NK-92 treated with Interleukin-12 subunit alpha and Interleukin-12 subunit beta, amount 100 ng/mL, for 24 hours (cell line): Measurements from ENCODE around the gene SEPHS1.
"Not testable (repeated sequence)": the region's sequence is repeated elsewhere in the genome, so short reads cannot be mapped to it uniquely, and the experiment has no call there.

ENCODE experiments used
- DNase-seq: peaks from one replicate; lab custom pipeline; 2025; lab: John Stamatoyannopoulos, UW

Gene SEPHS1, protein sequence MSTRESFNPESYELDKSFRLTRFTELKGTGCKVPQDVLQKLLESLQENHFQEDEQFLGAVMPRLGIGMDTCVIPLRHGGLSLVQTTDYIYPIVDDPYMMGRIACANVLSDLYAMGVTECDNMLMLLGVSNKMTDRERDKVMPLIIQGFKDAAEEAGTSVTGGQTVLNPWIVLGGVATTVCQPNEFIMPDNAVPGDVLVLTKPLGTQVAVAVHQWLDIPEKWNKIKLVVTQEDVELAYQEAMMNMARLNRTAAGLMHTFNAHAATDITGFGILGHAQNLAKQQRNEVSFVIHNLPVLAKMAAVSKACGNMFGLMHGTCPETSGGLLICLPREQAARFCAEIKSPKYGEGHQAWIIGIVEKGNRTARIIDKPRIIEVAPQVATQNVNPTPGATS

DNA sequence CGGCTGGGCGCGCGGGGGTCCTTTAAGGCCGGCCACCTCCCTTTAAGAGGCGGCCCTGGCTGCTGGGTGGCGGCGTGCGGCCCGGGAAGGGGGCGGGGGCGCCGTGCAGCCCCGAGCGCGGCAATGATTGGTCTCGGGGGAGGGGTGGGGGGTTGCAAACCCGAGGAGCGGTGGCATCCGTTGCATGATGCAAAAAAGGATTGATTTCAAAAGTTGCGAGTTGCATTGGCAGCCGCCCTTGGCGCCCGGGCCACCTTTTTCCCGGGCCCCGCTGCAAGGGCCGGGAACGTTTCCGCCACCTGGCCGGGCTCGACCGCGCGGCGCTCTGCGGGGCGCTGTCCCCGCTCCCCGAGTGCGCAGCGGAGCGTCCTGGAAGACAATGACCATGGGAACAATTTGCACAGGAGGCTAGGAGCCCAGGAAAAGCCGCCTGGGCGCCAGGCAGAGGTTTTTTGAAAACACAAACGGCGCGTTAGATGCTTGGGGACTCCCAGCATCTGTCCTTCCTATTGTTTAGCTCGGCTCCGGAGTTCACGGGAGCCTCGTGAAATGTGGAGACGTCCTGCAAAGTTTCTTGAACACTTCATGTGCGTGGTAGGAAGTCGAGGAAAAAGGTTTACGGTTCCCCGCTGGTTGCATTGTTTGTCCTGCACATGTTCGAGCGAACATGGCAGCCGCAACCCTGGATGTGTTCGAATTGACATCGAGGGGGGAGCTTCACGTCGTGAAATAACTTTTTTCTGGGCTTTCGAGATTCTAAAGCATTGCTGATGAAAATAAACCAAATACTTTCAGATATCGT, at the start of gene SEPHS1:
SEPHS1 (minus strand) TSS at position 78 of the 802 bp plus-strand sequence. CDS start 3,343 bp downstream, outside the sequence.
- peak; percentile 76 for DNase-seq

DNA sequence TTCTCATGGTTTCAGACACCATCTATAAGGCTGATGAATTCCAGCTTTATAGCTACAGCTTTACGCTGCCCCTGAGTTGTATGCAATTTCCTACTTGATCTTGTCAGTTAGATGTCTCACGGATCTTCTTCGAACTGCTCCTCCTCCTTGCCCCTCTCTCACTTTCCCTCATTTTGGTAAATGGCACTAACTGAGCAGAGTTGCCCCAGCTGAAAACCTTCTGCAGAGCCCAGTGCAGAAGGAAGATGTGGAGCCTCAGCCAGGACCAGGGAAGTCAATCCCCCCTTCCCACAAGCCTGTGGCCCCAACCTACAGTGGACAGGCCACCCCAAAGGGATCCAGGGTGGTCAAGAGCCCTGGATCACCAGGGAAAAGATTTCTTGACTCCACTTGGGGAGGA, 49.0 kb upstream of the SEPHS1 start:
- no peak for DNase-seq

DNA sequence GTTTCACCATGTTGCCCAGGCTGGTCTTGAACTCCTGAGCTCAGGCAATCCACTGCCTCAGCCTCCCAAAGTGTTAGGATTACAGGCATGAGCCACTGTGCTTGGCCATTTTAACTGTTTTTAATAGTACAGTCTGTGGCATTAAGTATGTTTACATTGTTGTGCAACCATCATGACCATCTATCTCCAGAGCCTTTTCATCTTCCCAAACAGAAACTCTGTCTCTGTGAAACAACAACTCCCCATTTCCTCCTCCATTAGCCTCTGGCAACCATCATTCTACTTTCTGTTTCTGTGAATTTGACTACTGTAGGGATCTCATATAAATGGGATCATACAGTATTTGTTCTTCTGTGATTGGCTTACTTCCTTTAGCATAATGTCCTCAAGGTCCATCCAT, 48.3 kb upstream of the SEPHS1 start:
- no peak for DNase-seq

DNA sequence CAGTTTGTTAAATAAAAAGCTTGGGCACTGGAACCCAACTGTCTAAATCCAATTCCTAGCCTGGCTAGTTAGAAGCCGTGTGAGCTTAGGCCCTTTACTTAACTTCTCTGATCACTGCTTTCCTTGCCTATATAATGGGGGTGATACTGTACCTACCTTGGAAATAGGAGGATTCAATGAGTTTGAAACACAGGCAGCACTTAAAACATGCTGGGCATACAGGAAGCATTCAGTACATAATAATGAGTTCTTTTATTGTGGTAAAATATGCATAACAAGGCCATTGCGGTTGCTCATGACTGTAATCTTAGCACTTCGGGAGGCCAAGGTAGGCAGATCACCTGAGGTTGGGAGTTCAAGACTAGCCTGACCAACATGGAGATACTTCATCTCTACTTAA, 47.4 kb upstream of the SEPHS1 start:
- DNase-seq, result no peak

DNA sequence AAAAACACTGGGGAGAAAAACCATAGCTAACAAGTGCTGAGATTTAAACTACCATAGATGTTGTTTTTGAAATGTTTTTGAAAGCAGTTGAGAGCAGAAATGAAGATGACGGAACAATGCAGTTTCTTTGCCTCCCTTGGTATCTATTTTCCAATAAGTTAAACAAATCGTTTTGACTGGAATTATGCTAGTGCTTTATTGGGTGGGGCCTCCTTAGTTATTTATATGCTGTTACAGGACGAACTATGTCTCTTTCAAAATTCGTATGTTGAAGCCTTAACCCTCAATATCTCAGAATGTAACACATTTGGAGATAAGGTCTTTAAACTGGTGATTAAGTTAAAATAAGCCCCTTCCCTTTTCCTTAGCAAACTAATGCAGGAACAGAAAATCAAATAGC, 45.5 kb upstream of the SEPHS1 start:
- DNase-seq, result no peak

DNA sequence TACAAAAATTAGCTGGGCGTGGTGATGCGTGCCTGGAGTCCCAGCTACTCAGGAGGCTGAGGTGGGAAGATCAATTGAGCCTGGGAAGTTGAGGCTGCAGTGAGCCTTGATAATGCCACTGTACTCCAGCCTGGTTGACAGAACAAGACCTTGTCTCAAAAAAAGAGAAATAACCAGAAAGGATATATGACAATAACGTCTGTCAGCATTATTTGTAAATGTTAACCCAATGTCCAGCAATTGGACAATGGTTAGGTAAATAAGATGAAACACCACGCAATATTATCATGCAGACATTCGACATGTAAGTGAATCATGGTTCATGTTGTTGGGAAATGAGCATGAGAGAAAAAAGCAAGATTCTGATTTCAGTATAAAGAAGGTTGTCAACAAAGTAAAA, 44.6 kb upstream of the SEPHS1 start:
- no peak for DNase-seq

DNA sequence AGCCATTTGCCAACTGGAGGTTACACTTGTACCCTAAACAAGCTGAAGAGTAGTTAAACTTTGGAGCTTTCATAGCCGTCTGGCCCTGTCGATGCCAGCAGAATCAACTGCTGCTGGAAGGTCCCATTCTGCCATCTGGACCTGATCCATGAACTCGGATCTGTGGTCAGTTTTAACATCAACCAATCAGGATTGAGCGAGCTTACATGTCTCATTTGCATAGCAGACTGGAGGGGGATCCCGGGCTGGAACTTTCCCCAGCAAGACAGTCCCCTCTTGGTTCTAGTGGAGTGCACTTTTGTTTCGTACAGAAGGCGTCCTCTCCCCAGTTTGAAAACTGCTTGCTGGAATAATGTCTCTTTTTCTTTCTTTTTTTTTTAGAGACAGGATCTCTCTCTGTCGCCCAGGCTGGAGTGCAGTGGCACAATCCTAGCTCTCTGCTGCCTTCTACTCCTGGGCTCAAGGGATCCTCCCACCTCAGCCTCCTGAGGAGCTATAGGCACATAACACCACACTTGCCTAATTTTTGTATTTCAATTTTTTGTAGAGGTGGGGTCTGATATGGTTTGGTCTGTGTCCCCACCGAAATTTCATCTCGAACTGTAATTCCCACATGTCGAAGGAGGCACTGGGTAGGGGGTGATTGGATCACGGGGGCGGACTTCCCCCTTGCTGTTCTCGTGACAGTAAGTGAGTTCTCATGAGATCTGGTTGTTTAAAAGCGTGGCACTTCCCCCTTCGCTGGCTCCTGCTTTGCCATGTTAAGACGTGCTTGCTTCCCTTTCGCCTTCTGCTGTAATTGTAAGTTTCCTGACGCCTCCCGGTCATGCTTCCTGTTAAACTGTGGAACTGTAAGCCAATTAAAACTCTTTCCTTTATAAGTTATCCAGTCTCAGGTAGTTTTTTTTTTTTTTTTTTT, 42.8 kb upstream of the SEPHS1 start:
- DNase-seq, result no peak

DNA sequence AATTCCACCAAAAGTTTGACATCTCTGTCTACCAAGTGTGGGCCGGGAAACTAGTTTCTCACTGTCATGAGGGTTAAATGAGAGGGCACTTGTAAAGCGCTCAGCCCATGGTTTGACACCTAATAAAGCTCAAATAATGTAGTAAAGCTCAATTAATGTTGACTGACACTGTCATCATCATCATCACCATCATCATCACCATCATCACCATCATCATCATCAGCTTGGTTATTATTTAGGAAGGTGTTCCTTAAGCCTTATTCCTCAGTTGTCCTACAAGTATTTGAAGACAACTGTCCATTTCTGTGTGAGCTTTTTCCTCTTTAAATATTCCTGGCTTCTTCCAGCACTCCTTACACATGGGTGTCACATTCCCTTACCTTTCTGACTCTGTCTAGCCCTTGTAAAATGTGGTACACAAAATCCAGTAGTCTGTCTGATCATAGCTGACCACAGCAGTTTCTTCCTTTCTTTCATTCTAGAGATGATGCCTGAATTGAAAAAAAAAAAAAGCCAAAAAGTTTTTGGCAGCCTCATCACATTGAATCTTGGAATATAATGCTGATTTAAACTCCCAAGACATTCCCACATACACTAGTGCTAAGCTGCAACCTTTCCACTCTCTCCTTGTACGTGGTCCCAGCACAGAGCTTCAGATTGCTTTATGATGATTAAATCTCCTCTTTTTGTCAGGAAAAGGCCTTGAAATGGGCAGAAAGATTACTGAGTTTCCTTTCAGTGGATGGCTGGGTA, 40.6 kb upstream of the SEPHS1 start:
- no peak for DNase-seq

DNA sequence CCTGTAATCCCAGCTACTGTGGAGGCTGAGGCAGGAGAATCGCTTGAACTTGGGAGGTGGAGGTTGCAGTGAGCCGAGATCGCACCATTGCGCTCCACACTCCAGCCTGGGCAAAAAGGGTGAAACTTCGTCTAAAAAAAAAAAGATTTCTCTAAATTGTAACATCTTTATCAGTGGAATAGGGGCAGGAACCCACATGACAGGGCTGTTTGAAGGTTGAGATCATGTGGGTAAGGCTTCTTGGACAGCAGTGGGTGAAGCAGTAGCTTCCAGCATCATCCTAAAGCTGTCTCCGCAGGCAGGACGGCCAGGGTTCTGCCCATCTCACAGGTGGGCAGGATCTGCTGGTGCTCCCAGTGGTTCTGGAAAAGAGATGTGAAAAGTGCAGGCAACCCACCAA, 37.9 kb upstream of the SEPHS1 start:
- no peak for DNase-seq

DNA sequence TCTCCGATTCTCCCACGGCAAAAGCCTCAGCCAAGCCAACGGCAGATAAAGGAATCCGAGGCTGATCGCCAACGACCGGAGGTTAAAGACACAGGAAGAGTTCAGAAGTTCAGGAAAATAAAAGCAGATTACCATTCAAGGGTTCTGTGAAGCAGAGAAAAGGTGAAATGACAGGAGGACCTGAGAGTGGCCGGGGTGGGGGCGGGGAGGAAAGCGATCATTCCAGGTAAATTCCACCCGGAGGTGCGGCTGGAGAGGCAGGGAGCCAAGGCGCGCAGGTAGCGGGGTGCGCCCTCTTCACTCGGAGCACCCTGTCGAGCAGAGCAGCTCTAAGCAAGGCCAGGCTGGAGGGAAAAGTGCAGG, 35.3 kb upstream of the SEPHS1 start:
- DNase-seq, result no peak

DNA sequence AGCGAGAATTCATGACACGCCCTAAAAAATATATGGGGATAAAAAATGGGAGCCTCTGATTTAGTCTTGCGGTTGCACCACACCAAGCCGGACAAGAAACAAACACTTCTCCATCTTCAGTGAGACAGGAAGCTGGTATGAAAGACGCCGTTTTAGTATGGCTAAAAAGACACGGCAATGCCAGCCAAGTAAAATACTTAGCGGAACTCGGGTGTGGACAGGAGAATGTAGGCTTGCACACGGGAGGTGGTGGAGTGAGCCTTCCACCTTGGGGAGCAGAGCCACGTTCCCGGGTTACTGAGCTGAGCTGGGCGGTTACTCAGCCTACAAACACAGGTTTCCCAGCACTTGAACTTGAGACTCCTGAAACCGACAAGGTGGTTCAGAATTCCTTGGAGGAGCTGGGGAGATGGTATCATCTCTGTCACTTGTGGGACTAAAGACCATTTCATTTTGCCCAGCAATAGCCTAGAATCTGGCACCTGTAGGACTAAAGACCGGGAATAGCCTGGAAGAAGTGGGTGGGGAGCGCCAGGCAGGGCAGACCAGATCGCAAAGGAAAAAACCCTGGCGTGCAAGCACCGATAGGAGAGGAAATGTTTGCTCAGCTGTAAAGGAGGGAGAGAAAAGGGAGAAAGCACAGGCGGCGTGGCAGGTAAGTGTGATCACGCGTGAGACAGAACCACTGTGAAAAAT, 34.8 kb upstream of the SEPHS1 start:
- DNase-seq, result no peak

DNA sequence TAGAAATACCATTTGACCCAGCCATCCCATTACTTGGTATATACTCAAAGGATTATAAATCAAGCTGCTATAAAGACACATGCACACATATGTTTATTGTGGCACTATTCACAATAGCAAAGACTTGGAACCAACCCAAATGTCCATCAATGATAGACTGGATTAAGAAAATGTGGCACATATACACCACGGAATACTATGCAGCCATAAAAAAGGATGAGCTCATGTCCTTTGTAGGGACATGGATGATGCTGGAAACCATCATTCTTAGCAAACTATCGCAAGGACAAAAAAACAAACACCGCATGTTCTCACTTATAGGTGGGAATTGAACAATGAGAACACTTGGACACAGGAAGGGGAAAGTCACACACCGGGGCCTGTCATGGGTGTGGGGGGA, 31.0 kb upstream of the SEPHS1 start:
- not testable (repeated sequence) for DNase-seq

DNA sequence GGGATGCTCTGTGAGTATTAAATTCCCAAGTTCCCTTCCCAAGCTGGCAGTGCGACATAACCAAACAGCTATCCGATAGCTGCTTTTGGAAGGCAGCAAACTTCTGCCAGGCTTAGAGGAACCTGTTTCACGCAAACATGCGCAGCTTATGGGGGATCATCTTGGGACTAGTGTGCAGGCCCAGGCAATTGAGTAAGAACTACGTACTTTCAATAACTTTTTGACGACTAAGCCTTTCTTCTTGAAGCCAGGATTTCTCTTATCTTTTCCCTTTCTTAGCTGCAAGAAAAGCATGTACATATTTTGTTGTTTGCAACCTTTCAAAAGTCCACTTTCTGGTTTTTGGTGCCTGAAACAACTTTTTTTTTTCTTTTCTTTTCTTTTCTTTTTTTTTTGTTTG, 28.7 kb upstream of the SEPHS1 start:
- no peak for DNase-seq

DNA sequence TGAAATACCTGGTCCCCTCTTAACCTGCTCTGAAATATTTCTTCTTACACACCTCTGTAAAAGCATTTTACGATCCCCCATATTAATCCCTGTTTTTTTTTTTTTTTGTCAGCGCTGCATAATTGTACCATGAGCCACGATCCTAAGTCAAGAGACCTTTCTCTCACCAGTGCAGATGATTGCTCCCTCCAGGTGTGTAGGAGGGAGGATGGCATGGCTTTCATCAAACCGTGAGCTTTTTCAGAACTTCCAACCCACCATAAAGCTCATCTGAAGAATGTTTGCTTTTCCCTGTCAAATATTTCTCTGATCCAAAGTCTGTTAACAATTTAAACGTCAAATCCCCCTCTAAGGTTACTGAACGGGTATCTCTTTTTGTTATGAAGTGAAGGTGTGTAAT, 28.2 kb upstream of the SEPHS1 start:
- DNase-seq, result no peak

DNA sequence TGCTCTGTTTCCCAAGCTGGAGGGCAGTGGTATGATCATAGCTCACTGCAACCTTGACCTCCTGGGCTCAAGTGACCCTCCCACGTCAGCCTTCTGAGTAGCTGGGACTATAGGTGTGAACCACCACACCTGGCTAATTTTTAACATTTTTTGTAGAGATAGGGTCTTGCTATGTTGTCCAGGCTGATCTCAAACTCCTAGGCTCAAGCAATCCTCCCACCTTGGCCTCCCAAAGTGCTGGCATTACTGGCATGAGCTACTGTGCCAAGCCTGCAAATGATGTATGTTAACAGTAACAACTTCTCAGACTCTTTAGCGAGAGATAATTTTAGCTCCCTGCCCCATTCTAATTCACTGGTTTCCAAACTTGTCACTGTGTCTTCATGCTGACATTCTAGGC, 27.7 kb upstream of the SEPHS1 start:
- no peak for DNase-seq

DNA sequence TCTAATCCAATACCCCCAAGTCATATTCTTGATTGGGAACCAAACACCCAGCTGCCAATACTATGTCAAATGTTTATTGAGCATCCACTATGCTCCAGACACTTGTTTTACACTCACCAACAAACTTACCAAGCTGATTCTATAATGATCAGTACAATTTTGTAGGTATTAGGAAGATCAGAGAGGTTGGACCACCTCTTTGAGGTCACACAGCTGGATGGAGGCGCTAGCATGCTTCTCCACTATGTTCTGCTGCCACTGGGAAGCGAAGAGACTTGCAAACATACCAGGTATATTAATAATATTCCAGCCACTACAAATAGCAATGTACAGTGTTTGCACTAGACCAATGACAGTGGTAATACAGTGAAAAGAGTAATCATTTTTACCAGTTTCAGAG, 25.6 kb upstream of the SEPHS1 start:
- DNase-seq, result no peak

DNA sequence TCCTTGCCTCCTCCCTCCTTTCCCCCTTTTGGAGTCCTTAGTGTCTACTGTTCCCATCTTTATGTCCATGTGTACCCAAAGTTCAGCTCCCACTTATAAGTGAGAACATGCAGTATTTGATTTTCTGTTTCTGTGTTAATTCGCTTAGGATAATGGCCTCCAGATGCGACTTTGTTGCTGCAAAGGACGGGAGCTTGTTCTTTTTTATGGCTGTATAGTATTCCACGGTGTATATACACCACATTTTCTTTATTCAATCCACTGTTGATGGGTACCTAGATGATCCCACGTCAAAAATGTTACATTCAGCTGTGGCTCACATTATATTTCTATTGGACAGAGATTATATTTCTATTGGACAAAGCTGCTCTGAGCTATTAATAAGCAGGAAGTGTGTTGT, 24.4 kb upstream of the SEPHS1 start:
- no peak for DNase-seq

DNA sequence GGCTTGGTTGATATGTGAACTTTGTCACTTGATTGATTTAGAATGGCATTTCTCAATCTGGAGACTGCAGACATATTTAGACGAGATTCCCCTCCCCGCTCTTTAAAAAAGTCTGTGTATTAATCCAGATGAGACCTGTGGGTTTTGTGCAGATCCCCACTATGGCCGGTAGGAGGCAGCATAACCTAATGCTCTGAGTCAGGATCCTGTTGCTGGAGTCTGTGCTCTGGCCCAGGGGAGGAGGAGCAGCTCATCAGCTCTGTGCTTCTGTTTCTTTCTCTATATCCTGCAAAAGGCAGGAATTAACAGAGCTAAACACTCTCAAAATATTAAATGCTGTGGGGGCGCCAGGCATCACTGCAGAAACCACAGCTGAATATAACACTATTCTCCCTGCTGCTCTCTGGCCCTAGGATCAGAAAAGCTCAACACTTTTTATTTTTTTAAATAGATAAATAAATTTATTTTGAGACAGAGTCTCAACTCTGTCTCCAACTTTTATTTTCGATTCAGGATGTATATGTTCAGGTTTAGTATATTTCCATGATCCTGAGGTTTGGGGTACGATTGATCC, 23.9 kb upstream of the SEPHS1 start:
- DNase-seq, result peak; percentile 37

DNA sequence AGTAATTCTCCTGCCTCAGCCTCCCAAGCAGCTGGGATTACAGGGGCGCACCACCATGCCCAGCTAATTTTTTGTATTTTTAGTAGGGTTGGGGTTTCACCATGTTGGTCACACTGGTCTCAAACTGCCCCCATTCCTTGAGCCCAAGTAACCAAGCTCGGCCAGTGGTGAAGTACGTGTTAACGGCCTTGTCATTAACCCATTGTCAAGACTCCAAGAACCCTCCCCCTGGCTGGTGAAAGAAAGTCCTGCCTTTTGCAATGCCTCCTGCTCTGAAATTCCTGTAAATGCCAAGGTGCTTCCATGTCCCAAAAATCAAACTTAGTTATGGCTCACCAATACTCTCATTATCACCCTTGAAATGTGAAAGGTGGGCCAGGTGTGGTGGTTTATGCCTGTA, 18.8 kb upstream of the SEPHS1 start:
- no peak for DNase-seq

DNA sequence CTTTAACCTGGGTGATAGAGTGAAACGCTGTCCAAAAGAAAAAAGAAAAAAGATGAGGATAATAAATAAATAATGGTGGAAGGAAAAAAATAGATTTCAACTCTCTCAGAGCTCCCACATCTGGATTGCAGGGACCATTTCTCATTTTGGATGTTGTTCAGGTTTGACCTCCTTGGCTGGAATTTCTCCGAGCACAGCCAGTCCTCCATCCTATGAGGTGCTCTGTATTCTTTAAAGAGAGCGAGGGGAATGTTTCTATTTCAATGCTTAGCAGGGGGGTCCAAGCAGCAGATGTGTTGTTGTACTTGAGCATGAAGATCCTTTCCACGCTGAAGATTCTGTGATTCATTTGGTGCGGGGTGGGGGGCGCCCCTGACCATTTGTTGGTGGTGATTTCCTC, 17.7 kb upstream of the SEPHS1 start:
- no peak for DNase-seq

DNA sequence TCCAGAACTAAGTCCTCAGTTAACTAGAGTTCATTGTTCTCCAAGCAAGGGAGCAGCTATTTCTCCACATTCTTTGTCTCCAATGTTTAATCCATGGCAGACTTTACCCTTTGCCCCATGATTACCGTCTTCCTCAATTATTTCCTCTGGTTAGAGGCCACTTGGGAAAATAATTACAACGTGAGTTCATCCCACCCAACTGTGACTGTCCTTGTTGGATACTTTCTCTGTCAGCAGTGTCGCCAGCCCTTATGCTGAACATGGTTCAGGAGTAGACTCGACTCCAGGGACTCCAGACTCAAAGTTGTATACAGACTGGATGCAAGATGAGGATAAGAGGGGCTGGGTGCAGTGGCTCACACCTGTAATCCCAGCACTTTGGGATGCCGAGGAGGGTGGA, 17.1 kb upstream of the SEPHS1 start:
- no peak for DNase-seq
